GM12801 (cell line): ENCODE results near the gene RBM19.

Source experiments
- TF ChIP-seq, protein P1 (sequence below): IDR thresholded peaks from one replicate; pipeline ENCODE4 v1.5.1; 2011; ENCODE audit warnings: control low read depth; ENCODE audit not compliant: insufficient read length; ENCODE audit errors: extremely low read depth

RBM19 gene

GRCh38 chr12:113973109-113973904 lies 7.2 kb upstream of the RBM19 start:
- TF ChIP-seq, protein P1, sequence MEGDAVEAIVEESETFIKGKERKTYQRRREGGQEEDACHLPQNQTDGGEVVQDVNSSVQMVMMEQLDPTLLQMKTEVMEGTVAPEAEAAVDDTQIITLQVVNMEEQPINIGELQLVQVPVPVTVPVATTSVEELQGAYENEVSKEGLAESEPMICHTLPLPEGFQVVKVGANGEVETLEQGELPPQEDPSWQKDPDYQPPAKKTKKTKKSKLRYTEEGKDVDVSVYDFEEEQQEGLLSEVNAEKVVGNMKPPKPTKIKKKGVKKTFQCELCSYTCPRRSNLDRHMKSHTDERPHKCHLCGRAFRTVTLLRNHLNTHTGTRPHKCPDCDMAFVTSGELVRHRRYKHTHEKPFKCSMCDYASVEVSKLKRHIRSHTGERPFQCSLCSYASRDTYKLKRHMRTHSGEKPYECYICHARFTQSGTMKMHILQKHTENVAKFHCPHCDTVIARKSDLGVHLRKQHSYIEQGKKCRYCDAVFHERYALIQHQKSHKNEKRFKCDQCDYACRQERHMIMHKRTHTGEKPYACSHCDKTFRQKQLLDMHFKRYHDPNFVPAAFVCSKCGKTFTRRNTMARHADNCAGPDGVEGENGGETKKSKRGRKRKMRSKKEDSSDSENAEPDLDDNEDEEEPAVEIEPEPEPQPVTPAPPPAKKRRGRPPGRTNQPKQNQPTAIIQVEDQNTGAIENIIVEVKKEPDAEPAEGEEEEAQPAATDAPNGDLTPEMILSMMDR = no peak

- TF ChIP-seq, protein P1 = no peak
Measured at GRCh38 chr12:113971392-113971791, 5.3 kb upstream of the RBM19 start.

DNA sequence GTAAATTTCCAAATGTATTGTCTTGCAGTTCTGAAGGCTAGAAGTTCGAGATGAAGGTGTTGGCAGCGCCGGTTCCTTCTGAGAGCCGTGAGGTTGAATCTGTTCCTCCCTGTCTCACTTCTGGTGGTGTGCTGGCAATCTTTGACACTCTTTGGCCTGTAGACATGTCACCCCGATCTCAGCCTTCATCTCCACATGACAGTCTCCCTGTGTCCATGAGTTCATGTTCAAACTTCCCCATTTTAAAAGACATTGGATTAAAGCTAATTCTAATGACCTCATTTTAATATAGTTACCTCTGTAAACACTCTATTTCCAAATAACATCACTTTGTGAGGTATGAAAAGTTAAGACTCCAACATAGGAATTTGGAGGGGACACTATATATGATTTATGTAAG lies 4.1 kb upstream of the RBM19 start:
- TF ChIP-seq, protein P1 = no peak

GRCh38 chr12:113967368-113967767 lies 1.2 kb upstream of the RBM19 start:
- TF ChIP-seq, protein P1 = no peak

DNA sequence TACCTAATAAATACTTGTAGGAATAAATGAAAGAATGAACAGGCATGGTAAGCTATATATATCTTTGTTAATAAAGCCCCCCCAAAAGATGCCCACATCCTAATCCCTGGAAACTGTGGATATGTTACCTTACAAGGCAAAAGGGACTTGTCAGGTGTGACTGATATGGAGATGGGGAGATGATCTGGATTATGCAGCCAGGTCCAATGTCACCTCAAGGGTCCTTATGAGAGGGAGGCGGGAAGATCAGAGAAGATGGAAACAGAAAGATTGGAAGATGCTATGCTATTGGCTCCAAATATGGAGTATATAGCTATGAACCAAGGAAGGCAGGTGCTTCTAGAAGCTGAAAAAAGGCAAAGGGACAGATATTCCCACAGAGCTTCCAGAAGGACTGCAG lies 3.4 kb downstream of the RBM19 start:
- TF ChIP-seq, protein P1 = no peak

GRCh38 chr12:113961921-113962710 lies 4.0 kb downstream of the RBM19 start:
- TF ChIP-seq, protein P1 = no peak

- TF ChIP-seq, protein P1 = no peak
Measured at GRCh38 chr12:113960030-113960429, 6.1 kb downstream of the RBM19 start.
